Tibial artery (tissue), 4 donors: ENCODE results near the gene KIF12.

Experiments used
- DNase-seq, 2 donors: peaks; one replicate each; pipeline ENCODE4 v3.0.0-alpha.2; 2019
- H3K27ac ChIP-seq, 2 donors: fragments of 200-600 bp; sonication (generic) in 1 of 2; 1 replicate in 1 of 2; 2 replicates in 1 of 2; pipeline ENCODE4 v1.5.1; 2018 to 2019; ENCODE audit warnings: mild to moderate bottlenecking in 1 of 2
- H3K27me3 ChIP-seq, 2 donors: fragments of 200-600 bp; sonication (generic) in 1 of 2; one replicate each; pipeline versions ENCODE4 v1.5.1 to v1.6.0; 2016 to 2019
- H3K36me3 ChIP-seq, 3 donors: fragments of 200-600 bp; sonication (generic) in 2 of 3; one replicate each; pipeline ENCODE4 v1.5.1; 2016 to 2019; ENCODE audit warnings: mild to moderate bottlenecking in 2 of 3
- H3K4me1 ChIP-seq, 4 donors: fragments of 200-600 bp; sonication (generic) in 2 of 4; 1 replicate in 3 of 4; 2 replicates in 1 of 4; pipeline ENCODE4 v1.5.1; 2016 to 2019
- H3K4me3 ChIP-seq, 2 donors: fragments of 200-600 bp; sonication (generic) in 1 of 2; 1 replicate in 1 of 2; 2 replicates in 1 of 2; pipeline ENCODE4 v1.5.1; 2018 to 2019; ENCODE audit warnings: mild to moderate bottlenecking in 2 of 2
- H3K9me3 ChIP-seq, 3 donors: fragments of 200-600 bp; sonication (generic) in 1 of 3; one replicate each; pipeline ENCODE4 v1.5.1; 2016 to 2019
- CTCF ChIP-seq, 2 experiments: fragments of 200-600 bp in 1 of 2; fragments of 450-650 bp in 1 of 2; IDR thresholded peaks; one replicate each; pipeline ENCODE4 v1.5.1; 2017 to 2019; ENCODE audit warnings: antibody characterized with exemption in 2 of 2, mild to moderate bottlenecking in 1 of 2, moderate library complexity in 1 of 2
- intact Hi-C: fragments of 100-400 bp; cut with DNase I; formaldehyde crosslinking; loops from one replicate; pipeline ENCODE4 v1.15.0; 2023; ENCODE audit warnings: low total_unique reads

Gene KIF12

DNA sequence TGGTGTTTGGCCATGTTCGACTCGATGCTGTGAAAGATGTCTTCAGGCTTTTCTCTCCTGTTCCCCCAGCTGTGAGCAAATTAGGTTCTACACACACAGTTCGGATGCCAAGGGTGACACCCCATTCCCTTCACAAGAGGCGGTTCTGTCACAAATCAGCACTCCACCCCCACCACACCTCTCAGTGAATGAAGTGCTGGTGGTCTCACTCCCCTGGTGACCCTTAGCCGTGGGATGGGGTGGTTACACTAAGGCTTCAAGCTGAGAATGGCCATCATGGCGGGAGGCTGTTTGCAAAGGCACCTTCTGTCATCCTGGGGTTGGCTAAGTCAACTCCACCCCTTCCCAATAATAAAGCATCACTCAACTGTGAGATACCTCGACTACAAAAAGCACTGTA is 47.4 kb downstream of the KIF12 start:
- TF ChIP-seq CTCF (IDR thresholded peaks at IDR 0.05) = no peak
- no peaks in the 10 kb centered on the region for H3K27me3 ChIP-seq
- peaks cover 21 to 59% (median 45%) of the 10 kb centered on the region in 3 donors for H3K36me3 ChIP-seq
- no peaks in the 10 kb centered on the region for H3K4me1 ChIP-seq
- no peak overlapping the region for H3K4me3 ChIP-seq
- intact Hi-C loops = no loop called here
- no peaks in the 10 kb centered on the region for H3K9me3 ChIP-seq
- no peak overlapping the region for H3K27ac ChIP-seq
- peak in 1 of 2 donors; percentile 39 for DNase-seq

DNA sequence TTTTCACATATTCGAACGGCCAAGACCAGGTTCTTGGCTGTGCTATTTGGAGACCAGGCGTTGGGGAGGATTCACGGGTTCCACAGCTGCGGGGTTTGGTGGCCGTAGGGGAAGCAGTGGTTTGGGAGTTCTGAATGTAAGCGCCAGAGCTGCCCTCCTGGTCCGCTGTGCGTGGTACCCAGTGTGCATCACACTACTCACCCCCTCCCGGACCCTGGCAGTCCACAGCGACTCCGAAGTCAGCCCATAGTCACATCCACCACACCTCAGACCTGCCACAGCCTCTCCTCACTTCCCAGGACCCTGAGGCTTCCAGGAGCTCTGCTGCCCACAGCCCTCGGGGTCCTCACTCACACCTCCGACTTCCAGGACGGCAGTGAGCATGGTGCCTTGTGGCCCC is 47.8 kb downstream of the KIF12 start:
- Histone ChIP-seq H3K4me3 (no peak overlapping the region), H3K36me3 (peaks cover 21 to 59% (median 45%) of the 10 kb centered on the region in 3 donors), H3K4me1 (no peaks in the 10 kb centered on the region), H3K27me3 (no peaks in the 10 kb centered on the region), H3K27ac (no peak overlapping the region), H3K9me3 (no peaks in the 10 kb centered on the region)
- intact Hi-C loops = no loop called here
- no peak for TF ChIP-seq CTCF (IDR thresholded peaks at IDR 0.05)
- peak in 1 of 2 donors; percentile 21 for DNase-seq

GRCh38 chr9:114050646-114051045 is 48.4 kb downstream of the KIF12 start:
- DNase-seq = peak in 1 of 2 donors; percentile 7
- Histone ChIP-seq H3K4me1 (no peaks in the 10 kb centered on the region), H3K27ac (no peak overlapping the region), H3K4me3 (no peak overlapping the region), H3K36me3 (peaks cover 22 to 63% (median 45%) of the 10 kb centered on the region in 3 donors), H3K27me3 (no peaks in the 10 kb centered on the region), H3K9me3 (peaks cover 0 to under 1% (median 0%) of the 10 kb centered on the region in 3 donors)
- no peak for TF ChIP-seq CTCF (IDR thresholded peaks at IDR 0.05)
- intact Hi-C loops = no loop called here

DNA sequence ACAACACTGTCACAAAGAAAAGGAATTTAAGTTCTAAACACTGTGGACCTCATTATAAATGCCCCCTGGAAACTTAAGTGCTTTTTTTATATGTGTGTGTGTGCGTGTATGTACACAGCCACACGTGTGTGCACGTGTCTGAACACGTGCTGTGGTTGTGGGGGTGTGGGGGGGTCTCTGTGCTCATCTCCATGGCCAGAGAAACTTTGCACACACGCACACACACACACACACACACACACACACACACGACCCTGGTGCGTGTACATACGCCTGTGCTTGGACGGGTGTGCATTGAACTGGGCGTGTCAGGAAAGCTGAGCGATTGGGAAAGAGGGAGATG is 48.9 kb downstream of the KIF12 start:
- no peaks in the 10 kb centered on the region for H3K27me3 ChIP-seq
- no peak overlapping the region for H3K4me3 ChIP-seq
- H3K27ac ChIP-seq = no peak overlapping the region
- peaks cover 0 to 5% (median 0%) of the 10 kb centered on the region in 3 donors for H3K9me3 ChIP-seq
- H3K36me3 ChIP-seq = peaks cover 26 to 63% (median 45%) of the 10 kb centered on the region in 3 donors
- no peaks in the 10 kb centered on the region for H3K4me1 ChIP-seq
- TF ChIP-seq CTCF (IDR thresholded peaks at IDR 0.05) = no peak
- intact Hi-C loops = no loop called here
- DNase-seq = peak in 1 of 2 donors; percentile 13

DNA sequence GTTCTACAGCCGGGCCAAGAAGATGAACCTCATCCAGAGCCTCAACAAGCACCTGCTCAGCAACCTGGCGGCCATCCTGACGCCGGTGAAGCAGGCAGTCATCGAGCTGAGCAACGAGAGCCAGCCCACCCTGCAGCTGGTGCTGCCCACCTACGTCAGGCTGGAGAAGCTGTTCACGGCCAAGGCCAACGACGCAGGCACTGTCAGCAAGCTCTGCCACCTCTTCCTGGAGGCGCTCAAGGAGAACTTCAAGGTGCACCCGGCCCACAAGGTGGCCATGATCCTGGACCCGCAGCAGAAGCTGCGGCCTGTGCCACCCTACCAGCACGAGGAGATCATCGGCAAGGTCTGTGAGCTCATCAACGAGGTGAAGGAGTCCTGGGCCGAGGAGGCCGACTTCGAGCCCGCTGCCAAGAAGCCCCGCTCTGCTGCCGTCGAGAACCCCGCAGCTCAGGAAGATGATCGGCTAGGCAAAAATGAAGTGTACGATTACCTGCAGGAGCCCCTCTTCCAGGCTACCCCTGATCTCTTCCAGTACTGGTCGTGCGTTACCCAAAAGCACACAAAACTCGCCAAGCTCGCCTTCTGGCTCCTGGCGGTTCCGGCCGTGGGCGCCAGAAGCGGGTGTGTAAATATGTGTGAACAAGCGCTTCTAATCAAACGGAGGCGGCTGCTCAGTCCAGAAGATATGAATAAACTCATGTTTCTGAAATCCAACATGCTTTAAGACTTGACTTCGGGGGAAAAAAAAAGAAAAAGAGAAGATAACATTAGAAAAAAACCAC is 49.5 kb downstream of the KIF12 start:
- no peaks in the 10 kb centered on the region for H3K4me1 ChIP-seq
- no peak for TF ChIP-seq CTCF (IDR thresholded peaks at IDR 0.05)
- H3K27ac ChIP-seq = no peak overlapping the region
- intact Hi-C loops = no loop called here
- H3K36me3 ChIP-seq = peaks cover 28 to 63% (median 45%) of the 10 kb centered on the region in 3 donors
- peaks cover 0 to 6% (median 0%) of the 10 kb centered on the region in 3 donors for H3K9me3 ChIP-seq
- H3K4me3 ChIP-seq = no peak overlapping the region
- peak in 1 of 2 donors; percentile 64 for DNase-seq
- no peaks in the 10 kb centered on the region for H3K27me3 ChIP-seq
